Measurements from ENCODE around the gene NBL1. TPM values are rescaled to one million over a fixed set of nuclear protein-coding genes. Genes with fewer than 3 reads are reported as not detected.
A peak's percentile ranks its signal among the peaks of the same experiment; 100 is the strongest.

NBL1 gene
- total and polyA plus RNA-seq, 9 of the 15 experiments (the other 6 are each of a cell fraction or from before 2014, with no cell fraction given), result 0.10 to 3.7 (median 1.8) TPM; not detected in 1

- 0% methylated on average over 2 of the region's 2 CpGs for WGBS (ENCODE audit: insufficient coverage, low coverage, missing lambda C conversion rate)
- CTCF ChIA-PET (ENCODE audit: low intra/inter-chr PET ratio), result no interaction called here
- H3K27ac ChIP-seq (ENCODE audit: extremely low read depth, low read depth, low read length), result no peak overlapping the region
- POLR2A ChIA-PET, result interaction anchor here (0.9 kb wide), 1 partner anchor 20 kb away, joined by 3 read pairs; no protein-coding TSS in a partner anchor
- BruUV-seq (replicated peaks), result no TSS peak
- no peaks in the 10 kb centered on the region for H3K9me3 ChIP-seq (replicated peaks; ENCODE audit: control insufficient read depth, insufficient read depth, low read depth, low read length)
- H3K27me3 ChIP-seq (ENCODE audit: control insufficient read depth in 2 of 2, insufficient read depth in 2 of 2, low read length in 2 of 2), result peaks cover 10 to 44% of the 10 kb centered on the region in 2 experiments
- 0 out of 2 replicates have a peak, but pooled peaks cover 10% of the 10 kb centered on the region for H4K20me1 ChIP-seq (replicated peaks; ENCODE audit: control insufficient read depth, insufficient read depth, low read length)
- no peak overlapping the region for H3K4me2 ChIP-seq (ENCODE audit: insufficient read depth, low read length)
- FAIRE-seq, result no peak
- DNase-seq (ENCODE audit: extremely low read depth in 1 of 4, low spot score in 3 of 4), result no peak
- no peaks in the 10 kb centered on the region for H3K79me2 ChIP-seq (ENCODE audit: control insufficient read depth, insufficient read depth, low read length)
- no peaks in the 10 kb centered on the region for H3K4me1 ChIP-seq (replicated peaks in 1 of 2; ENCODE audit: control insufficient read depth in 2 of 2, insufficient read depth in 2 of 2, low read length in 2 of 2)
- H3K36me3 ChIP-seq (ENCODE audit: control insufficient read depth, insufficient read depth, low read length), result no peaks in the 10 kb centered on the region
- H3K4me3 ChIP-seq, result no peak overlapping the region
- no peak overlapping the region for H3K9ac ChIP-seq (ENCODE audit: insufficient read depth in 1 of 2, low read depth in 2 of 2, low read length in 2 of 2)
- in situ Hi-C loops (cut with MboI), result no loop called here
- no peak overlapping the region for H2AFZ ChIP-seq (ENCODE audit: low read depth, low read length)
- intact Hi-C loops (cut with micrococcal nuclease), result no loop called here
- TF ChIP-seq SRSF3 (IDR thresholded peaks at IDR 0.05; ENCODE audit: insufficient read depth, low read length) (no peak), RBM25 (IDR thresholded peaks at IDR 0.05; ENCODE audit: low read depth, low read length, severe bottlenecking) (peak; percentile 82)
- no peak for ATAC-seq
- no peaks in the 10 kb centered on the region for H3K9me1 ChIP-seq (ENCODE audit: control insufficient read depth, insufficient read depth, low read length)
Observed at GRCh38 chr1:19684677-19685076, 40.6 kb downstream of the NBL1 start.

GRCh38 chr1:19685994-19686393 lies 41.9 kb downstream of the NBL1 start:
- ATAC-seq (no peak), DNase-seq (ENCODE audit: extremely low read depth in 1 of 4, low spot score in 3 of 4) (no peak), FAIRE-seq (no peak)
- H3K9me3 ChIP-seq (replicated peaks; ENCODE audit: control insufficient read depth, insufficient read depth, low read depth, low read length), result no peaks in the 10 kb centered on the region
- ChIA-PET POLR2A (no interaction called here), CTCF (ENCODE audit: low intra/inter-chr PET ratio) (no interaction called here)
- intact Hi-C loops (cut with micrococcal nuclease), result no loop called here
- no peak overlapping the region for H2AFZ ChIP-seq (ENCODE audit: low read depth, low read length)
- in situ Hi-C loops (cut with MboI), result no loop called here
- no peak overlapping the region for H3K4me3 ChIP-seq
- H3K27ac ChIP-seq (ENCODE audit: extremely low read depth, low read depth, low read length), result no peak overlapping the region
- no TSS peak for BruUV-seq (replicated peaks)
- no peaks in the 10 kb centered on the region for H3K79me2 ChIP-seq (ENCODE audit: control insufficient read depth, insufficient read depth, low read length)
- H3K9ac ChIP-seq (ENCODE audit: insufficient read depth in 1 of 2, low read depth in 2 of 2, low read length in 2 of 2), result no peak overlapping the region
- peaks cover 7 to 41% of the 10 kb centered on the region in 2 experiments; a peak in 3 of 5 replicates for H3K27me3 ChIP-seq (ENCODE audit: control insufficient read depth in 2 of 2, insufficient read depth in 2 of 2, low read length in 2 of 2)
- H3K9me1 ChIP-seq (ENCODE audit: control insufficient read depth, insufficient read depth, low read length), result no peaks in the 10 kb centered on the region
- H3K4me1 ChIP-seq (replicated peaks in 1 of 2; ENCODE audit: control insufficient read depth in 2 of 2, insufficient read depth in 2 of 2, low read length in 2 of 2), result no peaks in the 10 kb centered on the region
- no peaks in the 10 kb centered on the region for H3K36me3 ChIP-seq (ENCODE audit: control insufficient read depth, insufficient read depth, low read length)
- WGBS (ENCODE audit: insufficient coverage, low coverage, missing lambda C conversion rate), result under 1% methylated on average over 9 of the region's 9 CpGs
- no peak for TF ChIP-seq CBFB (CRISPR knock-in tag; IDR thresholded peaks at IDR 0.05)
- peak; percentile 59 for TF ChIP-seq ZFP36 (IDR thresholded peaks at IDR 0.05; ENCODE audit: low read depth, low read length, partially characterized antibody)
- TF ChIP-seq BRD9 (IDR thresholded peaks at IDR 0.05; ENCODE audit: low read depth, partially characterized antibody), result peak; percentile 81
- no peak for TF ChIP-seq CHD4 (IDR thresholded peaks at IDR 0.05; ENCODE audit: insufficient read depth, insufficient replicate concordance, low read depth, low read length, poor library complexity, severe bottlenecking)
- H3K4me2 ChIP-seq (ENCODE audit: insufficient read depth, low read length), result no peak overlapping the region
- H4K20me1 ChIP-seq (replicated peaks; ENCODE audit: control insufficient read depth, insufficient read depth, low read length), result 0 out of 2 replicates have a peak, but pooled peaks cover 6% of the 10 kb centered on the region
